RWPE1 (cell line): ENCODE results near the gene AGO3.

Experiments
- CTCF ChIA-PET: fragments of 350-600 bp; sonication (Branson Sonifier 250); formaldehyde crosslinking; extraction: SDS; loops from one replicate; lab custom pipeline; 2021; lab: Yijun Ruan, JAX
- POLR2A ChIA-PET: fragments of 400-600 bp; formaldehyde crosslinking; extraction: SDS; loops from one replicate; lab custom pipeline; 2020; ENCODE audit warnings: antibody characterized with exemption; ENCODE audit not compliant: low non-redundant PET; lab: Yijun Ruan, JAX
- DNase-seq: peaks from one replicate; pipeline ENCODE4 v3.0.0; 2012; ENCODE audit warnings: low spot score
- H3K27ac ChIP-seq: fragments of 450-650 bp; 2 replicates; pipeline ENCODE4 v1.5.1; 2017
- TF ChIP-seq, protein P1 (sequence below): fragments of 450-650 bp; conservative IDR thresholded peaks from 2 replicates; pipeline ENCODE4 v1.5.1; 2017; ENCODE audit warnings: low read depth, mild to moderate bottlenecking

AGO3 gene

DNA sequence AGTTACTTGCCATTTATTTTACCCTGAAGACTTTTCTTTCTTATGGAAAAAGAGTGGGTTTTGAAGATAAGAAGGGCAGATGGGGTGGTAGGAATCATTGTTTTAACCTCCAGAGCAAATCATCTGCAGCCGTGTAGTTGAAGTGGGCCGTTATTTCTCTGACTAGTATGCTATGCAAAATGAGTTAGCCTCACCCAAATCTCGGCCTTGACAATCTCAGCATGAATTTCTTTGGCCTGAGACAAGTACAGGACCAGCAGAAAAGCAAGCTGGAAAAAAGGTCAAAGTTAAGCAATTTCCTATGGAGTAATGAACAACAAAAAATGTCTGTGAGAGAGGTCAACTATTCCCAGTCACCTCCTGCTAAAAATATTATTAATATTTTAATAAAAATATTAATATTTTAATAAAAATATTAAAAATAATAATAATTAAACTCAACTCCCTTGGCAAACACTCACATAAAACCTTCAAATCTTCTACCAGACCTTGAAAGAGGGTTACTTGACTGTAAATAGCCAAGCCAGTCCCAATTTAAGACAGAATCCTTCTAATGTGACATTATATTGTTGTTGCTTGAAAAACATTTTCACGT lies 146.2 kb downstream of the AGO3 start:
- ChIA-PET POLR2A (no interaction called here), CTCF (interaction anchor here (0.6 kb wide), 1 partner anchor 72 kb away, joined by 9 read pairs; no protein-coding TSS in a partner anchor)
- TF ChIP-seq, protein P1, sequence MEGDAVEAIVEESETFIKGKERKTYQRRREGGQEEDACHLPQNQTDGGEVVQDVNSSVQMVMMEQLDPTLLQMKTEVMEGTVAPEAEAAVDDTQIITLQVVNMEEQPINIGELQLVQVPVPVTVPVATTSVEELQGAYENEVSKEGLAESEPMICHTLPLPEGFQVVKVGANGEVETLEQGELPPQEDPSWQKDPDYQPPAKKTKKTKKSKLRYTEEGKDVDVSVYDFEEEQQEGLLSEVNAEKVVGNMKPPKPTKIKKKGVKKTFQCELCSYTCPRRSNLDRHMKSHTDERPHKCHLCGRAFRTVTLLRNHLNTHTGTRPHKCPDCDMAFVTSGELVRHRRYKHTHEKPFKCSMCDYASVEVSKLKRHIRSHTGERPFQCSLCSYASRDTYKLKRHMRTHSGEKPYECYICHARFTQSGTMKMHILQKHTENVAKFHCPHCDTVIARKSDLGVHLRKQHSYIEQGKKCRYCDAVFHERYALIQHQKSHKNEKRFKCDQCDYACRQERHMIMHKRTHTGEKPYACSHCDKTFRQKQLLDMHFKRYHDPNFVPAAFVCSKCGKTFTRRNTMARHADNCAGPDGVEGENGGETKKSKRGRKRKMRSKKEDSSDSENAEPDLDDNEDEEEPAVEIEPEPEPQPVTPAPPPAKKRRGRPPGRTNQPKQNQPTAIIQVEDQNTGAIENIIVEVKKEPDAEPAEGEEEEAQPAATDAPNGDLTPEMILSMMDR, result no peak
- no peak for DNase-seq
- H3K27ac ChIP-seq, result no peak overlapping the region

DNA sequence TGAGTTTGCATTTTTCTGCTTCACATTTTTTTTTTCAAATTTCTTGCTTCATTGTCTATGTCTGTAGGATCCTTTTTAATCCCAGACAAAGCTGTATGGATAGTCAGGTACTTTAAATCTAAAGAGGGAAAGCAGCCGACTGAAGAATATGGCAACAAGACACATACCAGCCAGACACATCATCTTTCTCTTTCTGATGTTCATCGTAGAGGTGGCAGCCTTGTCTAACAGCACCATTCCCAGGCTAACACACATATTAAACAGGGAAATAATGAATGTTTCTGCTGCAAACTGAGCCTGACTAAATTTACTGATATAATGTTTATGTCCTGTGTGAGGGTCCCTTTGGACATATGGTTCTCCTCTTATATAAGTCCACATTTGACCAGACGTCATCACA lies 149.3 kb downstream of the AGO3 start:
- POLR2A ChIA-PET, result no interaction called here
- TF ChIP-seq, protein P1, result no peak
- DNase-seq, result no peak
- H3K27ac ChIP-seq, result no peak overlapping the region
- CTCF ChIA-PET, result no interaction called here

DNA sequence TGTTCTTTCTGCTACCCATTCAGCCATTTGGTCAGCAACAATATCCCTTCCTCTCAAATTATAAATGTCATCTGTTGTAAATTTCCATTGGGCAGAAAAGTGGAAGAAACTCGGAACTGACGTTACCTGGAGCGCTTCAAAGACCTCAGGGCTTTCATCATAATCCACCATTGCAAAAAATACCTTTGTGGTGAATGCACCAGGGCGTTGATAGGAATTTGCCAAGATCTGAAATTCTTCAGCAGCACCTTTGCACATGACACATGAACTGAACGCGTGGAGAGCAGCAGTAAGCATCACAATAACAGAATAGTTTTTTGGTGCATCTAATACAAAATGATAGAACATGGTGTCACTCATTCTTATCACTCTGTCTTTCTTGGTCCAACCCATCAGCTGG lies 149.9 kb downstream of the AGO3 start:
- TF ChIP-seq, protein P1, result no peak
- peak; percentile 42 for DNase-seq
- H3K27ac ChIP-seq, result no peak overlapping the region
- ChIA-PET CTCF (no interaction called here), POLR2A (no interaction called here)

DNA sequence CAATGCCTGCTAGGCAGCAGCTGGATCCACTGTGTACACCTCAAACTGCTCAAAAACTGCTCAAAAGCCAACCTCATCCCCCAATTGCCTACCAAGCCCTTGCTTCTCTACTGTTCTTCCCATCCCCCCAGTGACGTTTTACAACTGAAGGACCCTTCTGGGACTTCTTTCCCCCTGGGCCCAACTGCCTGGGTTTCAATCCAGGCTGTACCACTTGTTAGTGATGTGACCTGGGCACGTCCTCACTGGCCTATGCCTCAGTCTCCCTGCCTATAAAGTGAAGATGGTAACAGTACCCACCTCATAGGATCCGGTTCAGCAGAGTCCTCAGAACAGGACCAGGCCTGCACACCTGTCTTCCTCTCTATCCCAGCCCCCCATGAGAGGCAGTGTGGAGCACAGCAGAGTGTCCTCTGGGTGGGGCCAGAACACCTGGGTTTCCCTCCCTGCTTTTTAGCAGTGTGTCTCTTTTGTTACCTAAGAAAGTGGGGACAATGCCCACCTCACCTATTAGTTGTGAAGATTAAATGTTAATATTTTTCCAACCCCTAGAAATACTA lies 151.1 kb downstream of the AGO3 start:
- no peak overlapping the region for H3K27ac ChIP-seq
- DNase-seq, result no peak
- TF ChIP-seq, protein P1, result no peak
- CTCF ChIA-PET, result no interaction called here
- POLR2A ChIA-PET, result no interaction called here

DNA sequence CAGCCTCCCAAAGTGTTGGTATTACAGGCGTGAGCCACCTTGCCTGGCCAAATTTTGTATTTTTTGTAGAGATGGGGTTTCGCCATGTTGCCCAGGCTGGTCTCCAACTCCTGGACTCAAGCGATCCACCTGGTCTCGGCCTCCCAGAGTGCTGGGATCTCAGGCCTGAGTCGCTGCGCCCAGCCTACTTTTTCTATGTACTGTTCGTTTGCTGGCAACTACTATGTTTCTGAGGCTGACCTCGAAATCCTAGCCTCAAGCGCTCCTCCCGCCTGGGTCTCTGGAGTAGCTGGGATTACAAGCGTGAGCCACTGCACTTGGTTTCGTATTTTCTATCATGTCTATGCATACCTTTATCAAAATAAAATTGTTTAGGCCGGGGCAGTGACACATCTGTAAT lies 152.3 kb downstream of the AGO3 start:
- DNase-seq, result no peak
- H3K27ac ChIP-seq, result no peak overlapping the region
- ChIA-PET POLR2A (no interaction called here), CTCF (no interaction called here)
- TF ChIP-seq, protein P1, result no peak

DNA sequence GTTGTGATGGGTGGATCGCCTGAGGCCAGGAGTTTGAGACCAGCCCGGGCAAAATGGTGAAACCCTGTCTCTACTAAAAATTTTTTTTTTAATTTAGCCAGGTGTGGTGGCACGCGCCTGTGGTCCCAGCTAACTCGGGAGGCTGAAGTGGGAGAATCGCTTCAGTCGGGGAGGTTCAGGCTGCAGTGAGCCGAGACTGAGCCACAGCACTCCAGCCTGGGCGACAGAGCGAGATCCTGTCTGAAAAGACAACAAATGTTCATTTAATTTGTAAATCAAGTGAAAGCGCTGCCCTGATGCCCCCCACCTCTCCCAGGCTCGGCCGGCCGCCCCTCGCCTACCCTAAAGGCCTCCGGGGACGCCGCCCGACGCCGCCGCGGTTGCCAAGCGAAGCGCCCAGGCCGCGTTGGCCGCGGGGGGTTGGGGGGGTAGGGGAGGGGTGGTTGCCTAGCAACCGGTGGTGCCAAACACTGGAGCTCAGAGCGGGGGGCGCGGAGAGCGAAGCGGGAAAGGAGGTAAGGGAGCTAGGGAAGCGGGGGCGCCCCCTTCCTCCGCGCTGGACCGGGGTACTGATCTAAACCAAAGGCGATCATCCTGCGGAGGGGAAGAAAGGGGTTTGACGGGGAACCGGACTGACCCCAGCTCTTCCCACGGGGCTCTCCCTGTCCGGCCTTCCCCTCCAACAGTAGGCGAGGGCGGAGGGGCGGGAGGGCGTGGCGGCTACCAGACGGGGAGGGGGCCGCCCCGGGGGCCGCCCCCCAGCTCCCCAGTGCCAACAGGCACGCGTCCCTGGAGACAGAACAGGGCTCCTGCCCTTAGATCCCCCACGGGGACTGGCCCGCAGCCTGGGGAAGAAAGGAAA lies 153.0 kb downstream of the AGO3 start, which contains the start of gene TEKT2:
TEKT2 (plus strand) TSS at position 460 of the 862 bp plus-strand sequence. CDS start 828 bp downstream, outside the sequence.
- CTCF ChIA-PET, result interaction anchor here (0.6 kb wide), 1 partner anchor 34 kb away, joined by 3 read pairs; no protein-coding TSS in a partner anchor

More for the DNA sequence above, 153.0 kb downstream of the AGO3 start, which contains the start of gene TEKT2:
- POLR2A ChIA-PET, result no interaction called here
- no peak for DNase-seq
- H3K27ac ChIP-seq, result no peak within 1 kb of the TSS
- TF ChIP-seq, protein P1, result no peak
